ENCODE results near the gene NOL12.

GRCh38 chr22:37739611-37740049 is 53.5 kb downstream of the NOL12 start:
- no peak for TF ChIP-seq CTCF (IDR thresholded peaks at IDR 0.05; ENCODE audit: poor library complexity, severe bottlenecking)
- TF ChIP-seq SMC3 (conservative IDR thresholded peaks at IDR 0.05; ENCODE audit: poor library complexity) = no peak
- TF ChIP-seq POLR2AphosphoS5 (IDR thresholded peaks at IDR 0.05) = no peak
- no peak for TF ChIP-seq REST (IDR thresholded peaks at IDR 0.05; ENCODE audit: borderline replicate concordance)
- TF ChIP-seq EZH2 (IDR thresholded peaks at IDR 0.05; ENCODE audit: borderline replicate concordance, insufficient read depth, low read length, poor library complexity, severe bottlenecking) = no peak
- TF ChIP-seq TAF1 (IDR thresholded peaks at IDR 0.05; ENCODE audit: low read depth) = no peak
